Measurements from ENCODE around the gene EPHA4.

The EPHA4 gene

GRCh38 chr2:221610675-221611074 is 38.6 kb upstream of the EPHA4 start:
- no peak for DNase-seq (ENCODE audit: low spot score)
- H3K27ac ChIP-seq, result no peak overlapping the region
- ChIA-PET CTCF (no interaction called here), POLR2A (ENCODE audit: low non-redundant PET) (no interaction called here)
- TF ChIP-seq CTCF (conservative IDR thresholded peaks at IDR 0.05; ENCODE audit: low read depth), result no peak

- TF ChIP-seq CTCF (conservative IDR thresholded peaks at IDR 0.05; ENCODE audit: low read depth), result no peak
- H3K27ac ChIP-seq, result no peak overlapping the region
- POLR2A ChIA-PET (ENCODE audit: low non-redundant PET), result no interaction called here
- CTCF ChIA-PET, result no interaction called here
- DNase-seq (ENCODE audit: low spot score), result no peak
Measured at GRCh38 chr2:221610255-221610654, 38.2 kb upstream of the EPHA4 start.

GRCh38 chr2:221608442-221608841 is 36.3 kb upstream of the EPHA4 start:
- CTCF ChIA-PET, result no interaction called here
- POLR2A ChIA-PET (ENCODE audit: low non-redundant PET), result no interaction called here
- H3K27ac ChIP-seq, result no peak overlapping the region
- TF ChIP-seq CTCF (conservative IDR thresholded peaks at IDR 0.05; ENCODE audit: low read depth), result no peak
- DNase-seq (ENCODE audit: low spot score), result no peak

GRCh38 chr2:221606424-221606823 is 34.3 kb upstream of the EPHA4 start:
- ChIA-PET CTCF (no interaction called here), POLR2A (ENCODE audit: low non-redundant PET) (no interaction called here)
- DNase-seq (ENCODE audit: low spot score), result no peak
- H3K27ac ChIP-seq, result no peak overlapping the region
- TF ChIP-seq CTCF (conservative IDR thresholded peaks at IDR 0.05; ENCODE audit: low read depth), result no peak

- DNase-seq (ENCODE audit: low spot score), result no peak
- CTCF ChIA-PET, result no interaction called here
- H3K27ac ChIP-seq, result no peak overlapping the region
- POLR2A ChIA-PET (ENCODE audit: low non-redundant PET), result no interaction called here
- TF ChIP-seq CTCF (conservative IDR thresholded peaks at IDR 0.05; ENCODE audit: low read depth), result no peak
Measured at GRCh38 chr2:221605751-221606240, 33.7 kb upstream of the EPHA4 start.

GRCh38 chr2:221602938-221603337 is 30.8 kb upstream of the EPHA4 start:
- no peak overlapping the region for H3K27ac ChIP-seq
- ChIA-PET CTCF (interaction anchor here (0.6 kb wide), 2 partner anchors 839 to 1209 kb away, joined by 3 to 5 read pairs; no protein-coding TSS in a partner anchor), POLR2A (ENCODE audit: low non-redundant PET) (no interaction called here)
- DNase-seq (ENCODE audit: low spot score), result no peak
- TF ChIP-seq CTCF (conservative IDR thresholded peaks at IDR 0.05; ENCODE audit: low read depth), result no peak

- POLR2A ChIA-PET (ENCODE audit: low non-redundant PET), result no interaction called here
- no peak for TF ChIP-seq CTCF (conservative IDR thresholded peaks at IDR 0.05; ENCODE audit: low read depth)
- no peak overlapping the region for H3K27ac ChIP-seq
- no peak for DNase-seq (ENCODE audit: low spot score)
- CTCF ChIA-PET, result no interaction called here
Measured at GRCh38 chr2:221601376-221601775, 29.3 kb upstream of the EPHA4 start.
